Measurements from ENCODE around the gene GRHL1.
"Not testable (repeated sequence)": the region's sequence is repeated elsewhere in the genome, so short reads cannot be mapped to it uniquely, and the experiment has no call there.

Gene GRHL1

DNA sequence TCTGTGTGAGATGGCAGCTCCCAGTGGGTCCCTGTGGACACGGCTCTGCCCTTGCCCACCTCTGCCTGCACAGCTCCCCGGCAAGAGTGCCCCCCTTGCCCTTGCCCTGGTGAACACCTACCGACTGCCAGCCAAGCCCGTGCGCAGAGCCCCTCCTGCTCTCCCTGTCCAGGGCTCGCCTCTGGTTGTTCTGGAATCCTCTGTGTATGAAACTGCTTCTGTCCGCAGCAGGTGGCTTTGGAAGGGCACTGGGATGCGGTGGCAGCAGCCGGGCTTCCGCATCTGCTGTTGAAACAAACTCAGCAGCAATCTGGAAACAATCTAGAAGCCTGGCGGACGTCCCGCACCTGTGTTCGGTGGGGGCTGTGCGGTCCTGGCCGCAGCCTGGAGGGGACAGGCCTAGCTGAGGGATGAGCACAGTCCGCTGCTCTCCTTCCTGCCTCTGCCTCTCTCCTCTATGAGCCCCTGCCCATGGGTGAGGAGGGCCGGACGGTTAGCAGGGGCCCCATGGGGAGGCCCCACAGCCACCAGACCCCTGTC lies 57.8 kb downstream of the GRHL1 start:
- DNase-seq: no peak
- TF ChIP-seq GATA1 (IDR thresholded peaks at IDR 0.05; ENCODE audit: low read depth, low read length) (no peak), POLR2A (IDR thresholded peaks at IDR 0.05; ENCODE audit: low read length) (no peak)

GRCh38 chr2:10009811-10010781 lies 58.6 kb downstream of the GRHL1 start:
- DNase-seq: no peak
- TF ChIP-seq POLR2A (IDR thresholded peaks at IDR 0.05; ENCODE audit: low read length): no peak
- TF ChIP-seq GATA1 (IDR thresholded peaks at IDR 0.05; ENCODE audit: low read depth, low read length): no peak

- DNase-seq: not testable (repeated sequence)
These were observed 59.5 kb downstream of the GRHL1 start for GRCh38 chr2:10010861-10011605.

DNA sequence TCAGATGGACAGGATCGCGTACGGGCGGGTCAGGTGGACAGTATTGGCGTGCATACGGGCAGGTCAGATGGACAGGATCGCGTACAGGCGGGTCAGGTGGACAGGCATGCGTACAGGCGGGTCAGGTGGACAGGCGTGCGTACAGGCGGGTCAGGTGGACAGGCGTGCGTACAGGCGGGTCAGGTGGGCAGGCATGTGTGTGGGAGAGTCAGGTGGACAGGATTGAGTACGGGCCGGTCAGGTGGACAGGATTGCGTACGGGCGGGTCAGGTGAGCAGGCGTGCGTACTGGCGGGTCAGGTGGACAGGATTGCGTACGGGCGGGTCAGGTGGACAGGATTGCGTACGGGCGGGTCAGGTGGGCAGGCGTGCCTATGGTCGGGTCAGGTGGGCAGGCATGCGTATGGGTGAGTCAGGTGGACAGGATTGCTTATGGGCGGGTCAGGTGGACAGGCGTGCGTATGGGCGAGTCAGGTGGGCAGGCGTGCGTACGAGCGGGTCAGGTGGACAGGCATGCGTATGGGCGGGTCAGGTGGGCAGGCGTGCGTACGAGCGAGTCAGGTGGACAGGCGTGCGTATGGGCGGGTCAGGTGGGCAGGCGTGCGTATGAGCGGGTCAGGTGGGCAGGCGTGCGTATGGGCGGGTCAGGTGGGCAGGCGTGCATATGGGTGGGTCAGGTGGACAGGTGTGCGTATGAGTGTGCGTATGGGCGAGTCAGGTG lies 60.3 kb downstream of the GRHL1 start:
- not testable (repeated sequence) for DNase-seq

GRCh38 chr2:10012366-10012962 lies 61.0 kb downstream of the GRHL1 start:
- not testable (repeated sequence) for DNase-seq

GRCh38 chr2:10012963-10013461 lies 61.5 kb downstream of the GRHL1 start:
- no peak for DNase-seq
- TF ChIP-seq GATA1 (IDR thresholded peaks at IDR 0.05; ENCODE audit: low read depth, low read length): no peak
- no peak for TF ChIP-seq POLR2A (IDR thresholded peaks at IDR 0.05; ENCODE audit: low read length)

DNA sequence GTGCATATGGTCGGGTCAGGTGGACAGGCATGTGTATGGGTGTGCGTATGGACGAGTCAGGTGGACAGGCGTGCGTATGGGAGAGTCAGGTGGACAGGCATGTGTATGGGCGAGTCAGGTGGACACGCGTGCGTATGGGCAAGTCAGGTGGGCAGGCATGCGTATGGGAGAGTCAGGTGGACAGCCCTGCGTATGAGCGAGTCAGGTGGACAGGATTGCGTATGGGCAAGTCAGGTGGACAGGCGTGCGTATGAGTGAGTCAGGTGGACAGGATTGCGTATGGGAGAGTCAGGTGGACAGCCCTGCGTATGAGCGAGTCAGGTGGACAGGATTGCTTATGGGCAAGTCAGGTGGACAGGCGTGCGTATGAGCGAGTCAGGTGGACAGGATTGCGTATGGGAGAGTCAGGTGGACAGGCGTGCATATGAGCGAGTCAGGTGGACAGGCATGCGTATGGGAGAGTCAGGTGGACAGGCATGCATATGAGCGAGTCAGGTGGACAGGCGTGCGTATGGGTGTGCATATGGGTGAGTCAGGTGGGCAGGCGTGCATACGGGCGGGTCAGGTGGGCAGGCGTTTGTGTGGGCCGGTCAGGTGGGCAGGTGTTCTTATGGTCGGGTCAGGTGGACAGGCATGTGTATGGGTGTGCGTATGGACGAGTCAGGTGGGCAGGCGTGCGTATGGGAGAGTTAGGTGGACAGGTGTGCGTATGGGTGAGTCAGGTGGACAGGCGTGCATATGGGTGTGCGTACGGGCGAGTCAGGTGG lies 62.3 kb downstream of the GRHL1 start:
- DNase-seq: not testable (repeated sequence)

DNA sequence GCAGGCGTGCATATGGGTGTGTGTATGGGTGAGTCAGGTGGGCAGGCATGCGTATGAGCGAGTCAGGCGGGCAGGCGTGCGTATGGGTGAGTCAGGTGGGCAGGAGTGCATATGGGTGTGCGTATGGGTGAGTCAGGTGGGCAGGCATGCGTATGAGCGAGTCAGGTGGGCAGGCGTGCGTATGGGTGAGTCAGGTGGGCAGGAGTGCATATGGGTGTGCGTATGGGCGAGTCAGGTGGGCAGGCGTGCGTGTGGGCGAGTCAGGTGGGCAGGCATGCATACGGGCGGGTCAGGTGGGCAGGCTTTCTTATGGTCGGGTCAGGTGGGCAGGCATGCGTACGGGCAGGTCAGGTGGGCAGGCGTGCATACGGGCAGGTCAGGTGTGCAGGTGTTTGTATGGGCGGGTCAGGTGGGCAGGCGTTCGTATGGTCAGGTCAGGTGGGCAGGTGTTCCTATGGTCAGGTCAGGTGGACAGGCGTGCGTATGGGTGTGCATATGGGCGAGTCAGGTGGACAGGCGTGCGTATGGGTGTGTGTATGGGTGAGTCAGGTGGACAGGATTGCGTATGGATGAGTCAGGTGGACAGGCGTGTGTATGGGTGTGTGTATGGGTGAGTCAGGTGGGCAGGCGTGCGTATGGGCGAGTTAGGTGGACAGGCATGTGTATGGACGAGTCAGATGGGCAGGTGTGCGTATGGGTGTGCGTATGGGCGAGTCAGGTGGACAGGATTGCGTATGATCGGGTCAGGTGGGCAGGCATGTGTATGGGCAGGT lies 63.1 kb downstream of the GRHL1 start:
- no peak for DNase-seq
- TF ChIP-seq GATA1 (IDR thresholded peaks at IDR 0.05; ENCODE audit: low read depth, low read length) (no peak), POLR2A (IDR thresholded peaks at IDR 0.05; ENCODE audit: low read length) (no peak)

DNA sequence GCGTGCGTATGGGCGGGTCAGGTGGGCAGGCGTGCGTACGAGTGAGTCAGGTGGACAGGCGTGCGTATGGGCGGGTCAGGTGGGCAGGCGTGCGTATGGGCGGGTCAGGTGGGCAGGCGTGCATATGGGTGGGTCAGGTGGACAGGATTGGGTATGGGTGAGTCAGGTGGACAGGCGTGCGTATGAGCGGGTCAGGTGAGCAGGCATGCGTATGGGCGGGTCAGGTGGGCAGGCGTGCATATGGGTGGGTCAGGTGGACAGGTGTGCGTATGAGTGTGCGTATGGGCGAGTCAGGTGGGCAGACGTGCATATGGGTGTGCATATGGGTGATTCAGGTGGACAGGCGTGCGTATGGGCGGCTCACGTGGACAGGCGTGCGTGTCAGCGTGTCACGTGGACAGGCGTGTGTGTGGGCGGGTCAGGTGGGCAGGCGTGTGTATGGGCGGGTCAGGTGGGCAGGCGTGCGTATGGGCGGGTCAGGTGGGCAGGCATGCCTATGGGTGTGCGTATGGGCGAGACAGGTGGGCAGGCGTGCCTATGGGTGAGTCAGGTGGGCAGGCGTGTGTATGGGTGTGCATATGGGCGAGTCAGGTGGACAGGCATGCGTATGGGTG lies 64.0 kb downstream of the GRHL1 start:
- not testable (repeated sequence) for DNase-seq

DNA sequence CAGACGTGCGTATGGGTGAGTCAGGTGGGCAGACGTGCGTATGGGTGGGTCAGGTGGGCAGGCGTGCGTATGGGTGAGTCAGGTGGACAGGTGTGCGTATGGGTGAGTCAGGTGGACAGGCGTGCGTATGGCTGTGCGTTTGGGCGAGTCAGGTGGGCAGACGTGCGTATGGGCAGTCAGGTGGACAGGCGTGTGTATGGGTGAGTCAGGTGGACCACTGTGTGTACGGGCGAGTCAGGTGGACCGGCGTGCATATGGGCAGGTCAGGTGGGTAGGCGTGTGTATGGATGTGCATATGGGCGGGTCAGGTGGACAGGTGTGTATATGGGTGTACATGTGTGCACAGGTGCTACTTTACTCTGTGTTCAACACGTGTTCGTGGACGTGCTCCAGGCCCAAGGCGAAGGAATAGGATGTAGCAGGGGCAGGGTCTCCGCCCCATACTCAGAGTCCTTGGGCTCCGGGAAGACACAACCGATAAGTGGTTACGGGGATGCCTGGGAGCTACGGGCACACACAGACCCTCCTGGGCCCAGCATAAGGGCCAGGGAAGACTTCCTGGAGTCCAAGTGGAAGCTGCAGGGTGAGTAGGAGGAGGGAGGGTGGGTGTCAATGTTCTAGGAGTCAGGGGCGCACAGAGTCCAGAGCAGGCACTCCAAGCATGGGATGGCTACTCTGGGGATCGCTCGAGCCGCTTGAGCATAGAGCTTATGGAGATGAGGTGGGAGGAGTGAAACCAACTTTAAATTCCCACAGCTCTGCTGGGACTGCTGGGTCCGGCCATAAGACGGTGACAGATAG lies 64.7 kb downstream of the GRHL1 start:
- TF ChIP-seq GATA1 (IDR thresholded peaks at IDR 0.05; ENCODE audit: low read depth, low read length) (no peak), POLR2A (IDR thresholded peaks at IDR 0.05; ENCODE audit: low read length) (no peak)
- no peak for DNase-seq

DNA sequence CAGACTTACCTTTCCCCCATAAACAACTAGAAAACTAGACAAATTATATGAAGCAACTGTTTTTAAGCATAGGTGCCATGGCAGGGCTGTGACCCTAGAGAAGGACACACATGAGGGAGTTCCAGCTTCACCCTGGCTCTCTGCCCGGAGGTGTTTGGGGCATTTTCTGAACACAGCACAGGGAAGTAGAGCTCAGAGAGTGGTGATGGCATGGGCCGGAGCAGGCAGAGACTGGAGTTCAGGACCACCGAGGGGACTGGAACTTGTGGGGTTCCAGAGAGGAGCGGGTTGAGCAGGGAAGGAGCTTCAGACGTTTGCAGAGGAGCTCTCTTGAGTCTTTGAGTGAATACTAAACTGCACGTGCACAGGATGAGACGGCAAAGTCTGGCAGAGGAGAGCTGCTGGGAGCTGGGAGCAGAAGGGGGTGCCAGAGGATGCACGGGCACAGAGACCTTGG lies 65.3 kb downstream of the GRHL1 start:
- no peak for DNase-seq
- TF ChIP-seq POLR2A (IDR thresholded peaks at IDR 0.05; ENCODE audit: low read length): no peak
- TF ChIP-seq GATA1 (IDR thresholded peaks at IDR 0.05; ENCODE audit: low read depth, low read length): no peak
